ENCODE results near the gene GTPBP3.
A peak's percentile ranks its signal among the peaks of the same experiment; 100 is the strongest.

The GTPBP3 gene

GRCh38 chr19:17390665-17391370 lies 53.5 kb downstream of the GTPBP3 start:
- peak; percentile 87 to 89 for DNase-seq

- DNase-seq = no peak
Observed at GRCh38 chr19:17391371-17392151, 54.2 kb downstream of the GTPBP3 start.
